ENCODE measurements around the gene SBSN. TPM values are rescaled to one million over a fixed set of nuclear protein-coding genes. Genes with fewer than 3 reads are reported as not detected.
"Not testable (repeated sequence)": the region's sequence is repeated elsewhere in the genome, so short reads cannot be mapped to it uniquely, and the experiment has no call there.

SBSN gene
- total RNA-seq, 4 donors from 2014 or later: 1.0 to 13.4 (median 1.2) TPM; not detected in 1

DNA sequence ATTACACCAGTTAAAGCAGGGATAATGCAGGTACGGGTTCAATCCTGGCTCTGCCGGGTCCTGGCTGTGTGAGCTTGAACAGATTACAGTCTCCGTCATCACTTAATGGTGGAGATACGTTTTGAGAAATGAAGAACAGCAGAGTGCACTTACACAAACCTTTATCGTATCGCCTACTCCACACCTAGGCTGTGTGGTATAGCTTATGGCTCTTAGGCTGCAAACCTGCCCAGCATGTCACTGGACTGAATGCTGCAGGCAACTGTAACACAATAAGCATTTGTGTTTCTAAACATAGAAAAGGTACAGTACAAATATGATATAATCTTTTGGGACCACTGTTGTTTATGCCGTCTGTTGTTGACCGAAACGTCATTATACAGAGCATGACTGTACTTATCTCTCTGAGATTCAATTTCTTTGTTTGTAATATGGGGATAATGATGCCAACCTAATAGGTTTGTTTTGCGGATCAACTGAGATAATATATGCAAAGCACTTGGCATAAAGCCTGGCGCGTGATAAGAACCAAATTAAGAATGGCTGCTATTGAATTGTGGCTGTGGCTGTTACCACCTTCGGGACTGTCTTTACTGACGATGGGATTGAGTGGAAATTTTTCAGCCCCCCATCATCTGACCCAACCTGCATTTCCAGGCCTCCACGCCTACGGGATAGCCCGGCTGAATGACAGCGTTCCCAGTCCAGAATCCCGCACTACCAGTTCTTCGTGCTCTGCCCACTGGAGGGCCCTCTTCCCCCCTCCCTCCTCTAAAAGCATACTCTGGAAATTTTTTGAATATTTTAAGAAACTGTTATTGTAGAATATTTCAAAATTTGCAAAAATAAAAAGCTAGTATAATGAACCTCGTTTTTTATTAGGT lies 49.1 kb downstream of the SBSN start:
- ATAC-seq: no peak
- Histone ChIP-seq H3K4me3 (no peak overlapping the region), H3K27me3 (peaks cover 5% of the 10 kb centered on the region), H3K4me1 (no peaks in the 10 kb centered on the region), H3K9me3 (no peaks in the 10 kb centered on the region), H3K36me3 (no peaks in the 10 kb centered on the region), H3K27ac (no peak overlapping the region)
- 74 to 79% methylated on average over 15 to 20 of the region's 21 CpGs for WGBS, 2 donors (ENCODE audit: low coverage in 1 of 2)
- no peak for TF ChIP-seq POLR2A (IDR thresholded peaks at IDR 0.05)
- TF ChIP-seq EP300 (IDR thresholded peaks at IDR 0.05): no peak
- TF ChIP-seq POLR2AphosphoS5 (IDR thresholded peaks at IDR 0.05): no peak
- TF ChIP-seq, protein P1, sequence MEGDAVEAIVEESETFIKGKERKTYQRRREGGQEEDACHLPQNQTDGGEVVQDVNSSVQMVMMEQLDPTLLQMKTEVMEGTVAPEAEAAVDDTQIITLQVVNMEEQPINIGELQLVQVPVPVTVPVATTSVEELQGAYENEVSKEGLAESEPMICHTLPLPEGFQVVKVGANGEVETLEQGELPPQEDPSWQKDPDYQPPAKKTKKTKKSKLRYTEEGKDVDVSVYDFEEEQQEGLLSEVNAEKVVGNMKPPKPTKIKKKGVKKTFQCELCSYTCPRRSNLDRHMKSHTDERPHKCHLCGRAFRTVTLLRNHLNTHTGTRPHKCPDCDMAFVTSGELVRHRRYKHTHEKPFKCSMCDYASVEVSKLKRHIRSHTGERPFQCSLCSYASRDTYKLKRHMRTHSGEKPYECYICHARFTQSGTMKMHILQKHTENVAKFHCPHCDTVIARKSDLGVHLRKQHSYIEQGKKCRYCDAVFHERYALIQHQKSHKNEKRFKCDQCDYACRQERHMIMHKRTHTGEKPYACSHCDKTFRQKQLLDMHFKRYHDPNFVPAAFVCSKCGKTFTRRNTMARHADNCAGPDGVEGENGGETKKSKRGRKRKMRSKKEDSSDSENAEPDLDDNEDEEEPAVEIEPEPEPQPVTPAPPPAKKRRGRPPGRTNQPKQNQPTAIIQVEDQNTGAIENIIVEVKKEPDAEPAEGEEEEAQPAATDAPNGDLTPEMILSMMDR (IDR thresholded peaks at IDR 0.05): no peak

GRCh38 chr19:35476149-35476548 lies 52.0 kb downstream of the SBSN start:
- 37 to 41% methylated on average over 4 of the region's 4 CpGs for WGBS, 2 donors (ENCODE audit: low coverage in 1 of 2)
- Histone ChIP-seq H3K4me1 (no peaks in the 10 kb centered on the region), H3K27ac (no peak overlapping the region), H3K9me3 (no peaks in the 10 kb centered on the region), H3K36me3 (no peaks in the 10 kb centered on the region), H3K27me3 (peaks cover 5% of the 10 kb centered on the region), H3K4me3 (no peak overlapping the region)
- ATAC-seq: no peak
- TF ChIP-seq EP300 (IDR thresholded peaks at IDR 0.05) (no peak), POLR2A (IDR thresholded peaks at IDR 0.05) (no peak), POLR2AphosphoS5 (IDR thresholded peaks at IDR 0.05) (no peak)
- TF ChIP-seq, protein P1 (IDR thresholded peaks at IDR 0.05): no peak

GRCh38 chr19:35474594-35474993 lies 53.5 kb downstream of the SBSN start:
- not testable (repeated sequence) for H3K9me3 ChIP-seq, H3K36me3 ChIP-seq, H3K4me1 ChIP-seq, H3K4me3 ChIP-seq, H3K27ac ChIP-seq, H3K27me3 ChIP-seq, ATAC-seq
- 77 to 97% methylated on average over 4 to 5 of the region's 7 CpGs for WGBS, 2 donors (ENCODE audit: low coverage in 1 of 2)

- no peak overlapping the region for H3K27ac ChIP-seq
- ATAC-seq: no peak
- peaks cover 5% of the 10 kb centered on the region for H3K27me3 ChIP-seq
- no peak overlapping the region for H3K4me3 ChIP-seq
- no peaks in the 10 kb centered on the region for H3K4me1 ChIP-seq
- no peaks in the 10 kb centered on the region for H3K36me3 ChIP-seq
- no peaks in the 10 kb centered on the region for H3K9me3 ChIP-seq
- WGBS, 2 donors (ENCODE audit: low coverage in 1 of 2): 94 to 99% methylated on average over 5 to 9 of the region's 14 CpGs
- TF ChIP-seq, protein P1 (IDR thresholded peaks at IDR 0.05): no peak
- TF ChIP-seq EP300 (IDR thresholded peaks at IDR 0.05): no peak
- TF ChIP-seq POLR2A (IDR thresholded peaks at IDR 0.05): no peak
- no peak for TF ChIP-seq POLR2AphosphoS5 (IDR thresholded peaks at IDR 0.05)
Observed at GRCh38 chr19:35474104-35474503, 54.0 kb downstream of the SBSN start.

Other genes starting within 250 kb of the SBSN start
- not detected for gene HAMP, start 245.8 kb downstream of the SBSN start, total RNA-seq
- under 1 TPM in 1 of 4 donors, not detected in 3; 0.40 TPM for gene MAG, start 236.2 kb downstream of the SBSN start, total RNA-seq
- gene CD22, start 199.1 kb downstream of the SBSN start, total RNA-seq: 1 to 10 TPM; 2.7 to 5.6 (median 4.9) TPM
- gene FFAR1, start 180.4 kb downstream of the SBSN start, total RNA-seq: not detected
- gene FFAR3, start 169.9 kb downstream of the SBSN start, total RNA-seq: under 1 TPM in 1 of 4 donors, not detected in 3; 0.13 TPM
- gene GPR42, start 157.2 kb downstream of the SBSN start, total RNA-seq: not detected
- 1 to 10 TPM in 1 of 4 donors, under 1 TPM in 1, not detected in 2; 0.35 to 1.3 TPM for gene FFAR2, start 80.1 kb downstream of the SBSN start, total RNA-seq
- not detected for gene KRTDAP, start 37.8 kb downstream of the SBSN start, total RNA-seq
- 10 to 100 TPM in 2 of 4 donors, 1 to 10 TPM in 2; 5.6 to 20.0 (median 9.0) TPM for gene DMKN, start 14.7 kb downstream of the SBSN start, total RNA-seq
- not detected for gene GAPDHS, start 5.1 kb upstream of the SBSN start, total RNA-seq
- gene TMEM147, start 17.3 kb upstream of the SBSN start, total RNA-seq: 10 to 100 TPM; 60.0 to 82.6 (median 64.1) TPM
- gene ATP4A, start 35.3 kb upstream of the SBSN start, total RNA-seq: not detected
- not detected for gene PMIS2, start 57.9 kb upstream of the SBSN start, total RNA-seq
- gene HAUS5, start 84.4 kb upstream of the SBSN start, total RNA-seq: 1 to 10 TPM; 3.9 to 8.7 (median 6.2) TPM
- gene RBM42, start 100.7 kb upstream of the SBSN start, total RNA-seq: 10 to 100 TPM; 66.1 to 98.0 (median 72.8) TPM
- not detected for gene ETV2, start 113.4 kb upstream of the SBSN start, total RNA-seq
- gene COX6B1, start 120.0 kb upstream of the SBSN start, total RNA-seq: 100 to 1,000 TPM; 403 to 607 (median 414) TPM
- gene UPK1A, start 138.2 kb upstream of the SBSN start, total RNA-seq: not detected
- under 1 TPM in 2 of 4 donors, not detected in 2; 0.31 TPM for gene ZBTB32, start 176.2 kb upstream of the SBSN start, total RNA-seq
- 10 to 100 TPM in 3 of 4 donors, 1 to 10 TPM in 1; 7.7 to 27.0 (median 17.5) TPM for gene KMT2B, start 189.7 kb upstream of the SBSN start, total RNA-seq
- gene IGFLR1, start 214.1 kb upstream of the SBSN start, total RNA-seq: 10 to 100 TPM in 1 of 4 donors, 1 to 10 TPM in 3; 4.6 to 14.3 (median 6.7) TPM
- gene U2AF1L4, start 217.1 kb upstream of the SBSN start, total RNA-seq: 10 to 100 TPM in 3 of 4 donors, 1 to 10 TPM in 1; 7.5 to 29.3 (median 23.7) TPM
- 10 to 100 TPM; 20.4 to 35.7 (median 29.5) TPM for gene PSENEN, start 217.3 kb upstream of the SBSN start, total RNA-seq
- gene LIN37, start 220.3 kb upstream of the SBSN start, total RNA-seq: 10 to 100 TPM; 14.4 to 29.4 (median 18.7) TPM
- 100 to 1,000 TPM in 2 of 4 donors, 10 to 100 TPM in 2; 44.9 to 119 (median 96.6) TPM for gene HSPB6, start 228.7 kb upstream of the SBSN start, total RNA-seq
- 10 to 100 TPM; 10.1 to 17.1 (median 13.4) TPM for gene PROSER3, start 229.9 kb upstream of the SBSN start, total RNA-seq
- 10 to 100 TPM in 1 of 4 donors, 1 to 10 TPM in 3; 3.1 to 22.6 (median 5.5) TPM for gene ARHGAP33, start 247.3 kb upstream of the SBSN start, total RNA-seq

Data from gastroesophageal sphincter (tissue), 4 donors.